ENCODE data around the gene PPP1R16B. TPM values are rescaled to one million over a fixed set of nuclear protein-coding genes. Genes with fewer than 3 reads are reported as not detected.

PPP1R16B gene
- total RNA-seq, 6 experiments from 2014 or later, result 0.62 to 4.0 (median 2.3) TPM

GRCh38 chr20:38825901-38826625 is 20.6 kb downstream of the PPP1R16B start:
- TF ChIP-seq POLR2A (IDR thresholded peaks at IDR 0.05) (no peak), CTCF (IDR thresholded peaks at IDR 0.05) (no peak)
- H3K36me3 ChIP-seq, result no peaks in the 10 kb centered on the region
- no peak overlapping the region for H3K4me3 ChIP-seq
- H3K4me1 ChIP-seq, result no peaks in the 10 kb centered on the region
- no peak for DNase-seq
- intact Hi-C loops (cut with DNase I), result no loop called here
- no peak overlapping the region for H3K27ac ChIP-seq
- H3K9me3 ChIP-seq, result no peaks in the 10 kb centered on the region
- H3K27me3 ChIP-seq, result no peaks in the 10 kb centered on the region
- no peak for ATAC-seq
- WGBS (ENCODE audit: insufficient coverage, low coverage, low lambda C conversion rate, missing lambda C conversion rate), result 29% methylated on average over 8 of the region's 9 CpGs

- H3K9me3 ChIP-seq, result no peaks in the 10 kb centered on the region
- H3K4me1 ChIP-seq, result no peaks in the 10 kb centered on the region
- DNase-seq (no peak), ATAC-seq (peak; percentile 42 to 71 (median 60))
- 60% methylated on average over 7 of the region's 7 CpGs for WGBS (ENCODE audit: insufficient coverage, low coverage, low lambda C conversion rate, missing lambda C conversion rate)
- no peaks in the 10 kb centered on the region for H3K36me3 ChIP-seq
- no peak overlapping the region for H3K27ac ChIP-seq
- H3K27me3 ChIP-seq, result no peaks in the 10 kb centered on the region
- TF ChIP-seq POLR2A (IDR thresholded peaks at IDR 0.05) (no peak), CTCF (IDR thresholded peaks at IDR 0.05) (no peak)
- intact Hi-C loops (cut with DNase I), result no loop called here
- H3K4me3 ChIP-seq, result no peak overlapping the region
Measured at GRCh38 chr20:38827770-38828281, 22.3 kb downstream of the PPP1R16B start.

- Histone ChIP-seq H3K4me3 (no peak overlapping the region), H3K36me3 (no peaks in the 10 kb centered on the region), H3K27ac (no peak overlapping the region), H3K9me3 (no peaks in the 10 kb centered on the region), H3K4me1 (no peaks in the 10 kb centered on the region), H3K27me3 (no peaks in the 10 kb centered on the region)
- ATAC-seq (no peak), DNase-seq (no peak)
- 81% methylated on average over 5 of the region's 6 CpGs for WGBS (ENCODE audit: insufficient coverage, low coverage, low lambda C conversion rate, missing lambda C conversion rate)
- intact Hi-C loops (cut with DNase I), result no loop called here
- TF ChIP-seq POLR2A (IDR thresholded peaks at IDR 0.05) (no peak), CTCF (IDR thresholded peaks at IDR 0.05) (no peak)
Measured at GRCh38 chr20:38828514-38829295, 23.2 kb downstream of the PPP1R16B start.

- Histone ChIP-seq H3K4me3 (no peak overlapping the region), H3K27me3 (no peaks in the 10 kb centered on the region), H3K27ac (no peak overlapping the region), H3K9me3 (no peaks in the 10 kb centered on the region), H3K4me1 (no peaks in the 10 kb centered on the region), H3K36me3 (no peaks in the 10 kb centered on the region)
- DNase-seq, result no peak
- 73% methylated on average over 5 of the region's 7 CpGs for WGBS (ENCODE audit: insufficient coverage, low coverage, low lambda C conversion rate, missing lambda C conversion rate)
- no peak for ATAC-seq
- TF ChIP-seq CTCF (IDR thresholded peaks at IDR 0.05) (no peak), POLR2A (IDR thresholded peaks at IDR 0.05) (no peak)
- intact Hi-C loops (cut with DNase I), result no loop called here
Measured at GRCh38 chr20:38829296-38829875, 23.9 kb downstream of the PPP1R16B start.

All from right lobe of liver (tissue), 6 donors.